ENCODE measurements around the gene TMEM115. TPM values are rescaled to one million over a fixed set of nuclear protein-coding genes. Genes with fewer than 3 reads are reported as not detected.

The TMEM115 gene
- total RNA-seq, 2 donors from 2014 or later, result 42.1 to 45.0 TPM

GRCh38 chr3:50382722-50383121 is 23.4 kb upstream of the TMEM115 start:
- no peaks in the 10 kb centered on the region for H3K9me3 ChIP-seq
- H3K27me3 ChIP-seq, result no peaks in the 10 kb centered on the region
- no peak overlapping the region for H3K4me3 ChIP-seq
- DNase-seq, result no peak
- intact Hi-C loops (cut with DNase I), result no loop called here
- no peaks in the 10 kb centered on the region for H3K4me1 ChIP-seq
- no peaks in the 10 kb centered on the region for H3K36me3 ChIP-seq
- H3K27ac ChIP-seq, result no peak overlapping the region
- no peak overlapping the region for H3K9ac ChIP-seq (ENCODE audit: low read depth in 2 of 2, low read length in 2 of 2)
- TF ChIP-seq CTCF (IDR thresholded peaks at IDR 0.05), result no peak

GRCh38 chr3:50381383-50381782 is 22.1 kb upstream of the TMEM115 start:
- H3K27me3 ChIP-seq, result no peaks in the 10 kb centered on the region
- H3K4me1 ChIP-seq, result no peaks in the 10 kb centered on the region
- TF ChIP-seq CTCF (IDR thresholded peaks at IDR 0.05), result no peak
- H3K36me3 ChIP-seq, result no peaks in the 10 kb centered on the region
- H3K27ac ChIP-seq, result no peak overlapping the region
- intact Hi-C loops (cut with DNase I), result no loop called here
- no peak overlapping the region for H3K4me3 ChIP-seq
- no peaks in the 10 kb centered on the region for H3K9me3 ChIP-seq
- no peak for DNase-seq
- H3K9ac ChIP-seq (ENCODE audit: low read depth in 2 of 2, low read length in 2 of 2), result no peak overlapping the region

GRCh38 chr3:50380405-50381085 is 21.2 kb upstream of the TMEM115 start:
- Histone ChIP-seq H3K4me1 (no peaks in the 10 kb centered on the region), H3K27me3 (no peaks in the 10 kb centered on the region), H3K4me3 (no peak overlapping the region), H3K9ac (ENCODE audit: low read depth in 2 of 2, low read length in 2 of 2) (no peak overlapping the region), H3K27ac (no peak overlapping the region), H3K36me3 (no peaks in the 10 kb centered on the region), H3K9me3 (no peaks in the 10 kb centered on the region)
- no peak for DNase-seq
- no peak for TF ChIP-seq CTCF (IDR thresholded peaks at IDR 0.05)
- intact Hi-C loops (cut with DNase I), result no loop called here

GRCh38 chr3:50378757-50379156 is 19.4 kb upstream of the TMEM115 start:
- H3K27ac ChIP-seq, result no peak overlapping the region
- no peak for DNase-seq
- H3K4me1 ChIP-seq, result no peaks in the 10 kb centered on the region
- H3K36me3 ChIP-seq, result no peaks in the 10 kb centered on the region
- intact Hi-C loops (cut with DNase I), result no loop called here
- H3K9ac ChIP-seq (ENCODE audit: low read depth in 2 of 2, low read length in 2 of 2), result no peak overlapping the region
- H3K4me3 ChIP-seq, result no peak overlapping the region
- TF ChIP-seq CTCF (IDR thresholded peaks at IDR 0.05), result no peak
- H3K27me3 ChIP-seq, result no peaks in the 10 kb centered on the region
- H3K9me3 ChIP-seq, result no peaks in the 10 kb centered on the region

GRCh38 chr3:50378024-50378423 is 18.7 kb upstream of the TMEM115 start:
- TF ChIP-seq CTCF (IDR thresholded peaks at IDR 0.05), result no peak
- Histone ChIP-seq H3K36me3 (no peaks in the 10 kb centered on the region), H3K9ac (ENCODE audit: low read depth in 2 of 2, low read length in 2 of 2) (no peak overlapping the region), H3K9me3 (no peaks in the 10 kb centered on the region), H3K27me3 (no peaks in the 10 kb centered on the region), H3K4me1 (no peaks in the 10 kb centered on the region), H3K27ac (no peak overlapping the region), H3K4me3 (no peak overlapping the region)
- intact Hi-C loops (cut with DNase I), result no loop called here
- DNase-seq, result no peak
